Fibroblast of skin of left quadriceps (primary cell): Measurements from ENCODE around the gene CENPN.

Experiments
- DNase-seq, 2 experiments: peaks; one replicate each; pipeline ENCODE4 v3.0.0-alpha.2; 2013; ENCODE audit warnings: low read depth in 2 of 2

Gene CENPN

DNA sequence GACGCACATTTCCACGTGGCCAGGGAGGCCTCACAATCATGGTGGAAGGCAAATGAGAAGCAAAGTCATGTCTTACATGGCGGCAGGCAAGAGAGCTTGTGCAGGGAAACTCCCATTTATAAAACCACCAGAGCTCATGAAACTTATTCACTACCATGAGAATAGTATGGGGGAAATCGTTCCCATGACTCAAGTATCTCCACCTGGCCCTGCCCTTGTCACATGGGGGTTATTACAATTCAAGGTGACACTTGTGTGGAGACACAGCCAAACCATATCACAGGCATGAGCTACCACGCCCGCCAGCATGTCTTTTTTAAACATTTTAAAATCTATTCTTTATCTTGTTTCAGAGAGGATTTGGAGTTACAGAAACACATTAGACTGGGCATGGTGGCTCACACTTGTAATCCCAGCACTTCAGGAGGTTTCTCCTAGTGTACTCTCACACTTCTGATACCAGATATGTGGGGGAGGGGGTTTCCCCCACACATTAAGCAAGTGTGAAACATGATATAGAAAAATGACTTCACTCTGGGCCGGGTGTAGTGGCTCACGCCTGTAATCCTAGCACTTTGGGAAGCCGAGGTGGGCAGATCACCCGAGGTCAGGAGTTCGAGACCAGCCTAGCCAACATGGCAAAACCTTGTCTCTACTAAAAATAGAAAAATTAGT, 23.1 kb downstream of the CENPN start:
- no peak for DNase-seq

DNA sequence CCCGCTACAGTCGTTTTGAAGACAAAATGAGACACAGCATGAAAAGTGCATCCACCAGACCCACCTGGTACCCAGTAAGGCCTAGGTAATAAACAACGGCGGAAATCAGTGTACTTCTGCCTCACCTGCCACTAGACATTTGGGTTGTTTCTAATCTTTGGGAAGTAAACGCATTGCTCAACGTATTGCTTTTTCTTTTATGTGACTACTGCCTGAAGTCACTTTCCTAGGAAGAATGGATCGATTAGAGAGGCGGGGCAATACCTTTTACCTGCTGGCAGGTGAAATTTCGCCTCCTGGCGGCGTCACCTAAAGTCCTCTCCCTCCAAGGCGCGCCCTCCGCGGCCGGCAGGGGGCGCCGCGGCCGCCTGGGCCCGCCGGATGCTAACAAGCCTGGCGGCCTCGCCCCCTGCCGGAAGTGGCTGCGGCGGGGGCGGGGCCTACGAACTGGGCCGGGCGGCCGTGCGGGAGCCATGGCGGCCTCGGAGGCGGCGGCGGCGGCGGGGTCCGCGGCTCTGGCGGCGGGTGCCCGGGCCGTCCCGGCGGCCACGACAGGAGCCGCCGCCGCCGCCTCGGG, 28.5 kb downstream of the CENPN start, which contains the start of gene ATMIN:
TSS of gene ATMIN (plus strand) at position 445 of the 577 bp plus-strand sequence. CDS start at position 474, 29 bp downstream.
- peak; percentile 62 to 72 for DNase-seq

DNA sequence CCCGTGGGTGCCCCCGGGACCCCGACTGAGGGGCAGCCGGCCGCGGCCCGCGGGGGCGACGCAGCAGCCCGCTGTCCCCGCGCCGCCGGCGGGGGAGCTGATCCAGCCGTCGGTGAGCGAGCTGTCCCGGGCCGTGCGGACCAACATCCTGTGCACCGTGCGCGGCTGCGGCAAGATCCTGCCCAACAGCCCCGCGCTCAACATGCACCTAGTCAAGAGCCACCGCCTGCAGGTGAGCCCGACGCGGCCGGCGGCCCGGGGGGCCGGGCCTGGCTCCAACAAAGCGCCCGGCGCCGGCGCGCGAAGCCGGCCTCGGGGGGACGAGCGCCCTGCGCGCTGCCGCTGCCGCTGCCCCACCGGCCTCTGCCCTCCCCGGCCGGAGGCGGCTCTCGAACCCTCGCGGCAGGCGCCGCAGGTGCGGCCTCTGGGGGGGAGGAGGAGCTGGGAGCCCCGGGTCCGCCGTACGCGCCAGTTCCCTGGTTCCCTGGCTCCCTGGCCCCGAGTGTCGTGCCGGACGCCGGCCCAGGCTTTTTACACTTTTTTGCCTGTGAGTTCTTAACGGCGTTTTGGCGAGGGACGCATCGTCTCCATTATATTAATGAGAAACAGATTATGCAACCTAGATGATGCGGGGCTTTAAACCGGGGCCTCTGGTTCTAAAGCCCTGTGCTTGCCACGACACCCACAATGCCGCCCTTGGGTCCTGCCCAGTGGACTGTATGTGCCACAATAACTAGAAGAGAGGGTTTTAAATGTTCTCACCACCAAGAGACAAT, 29.1 kb downstream of the CENPN start:
- DNase-seq, result no peak

DNA sequence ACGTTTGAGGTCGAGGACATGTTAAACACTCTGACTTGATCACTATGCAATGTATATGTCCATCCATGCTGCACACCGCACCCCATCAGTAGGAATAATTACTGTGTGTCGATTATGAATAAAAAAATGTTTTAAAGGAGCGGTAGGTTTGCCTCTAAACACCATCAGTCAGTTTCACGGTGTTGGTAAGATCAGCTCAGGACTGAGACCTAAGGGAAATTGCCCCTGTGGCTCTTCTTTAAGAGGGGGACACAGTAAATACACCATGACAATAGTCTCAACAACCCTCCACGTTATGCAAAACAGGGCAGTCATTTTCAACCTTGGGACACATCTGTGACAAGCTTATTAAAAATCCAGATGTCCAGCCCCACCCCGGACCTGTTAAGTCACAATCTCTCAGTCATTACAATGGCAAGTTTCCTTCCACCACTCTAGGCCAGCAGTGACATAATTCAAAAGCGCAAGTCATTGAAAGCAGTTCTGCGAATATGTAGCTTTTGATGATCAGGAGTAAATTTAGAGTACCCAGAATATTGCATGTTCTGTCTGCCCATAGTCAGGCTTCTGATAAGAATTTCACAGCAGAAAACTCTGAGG, 29.8 kb downstream of the CENPN start:
- DNase-seq, result no peak

DNA sequence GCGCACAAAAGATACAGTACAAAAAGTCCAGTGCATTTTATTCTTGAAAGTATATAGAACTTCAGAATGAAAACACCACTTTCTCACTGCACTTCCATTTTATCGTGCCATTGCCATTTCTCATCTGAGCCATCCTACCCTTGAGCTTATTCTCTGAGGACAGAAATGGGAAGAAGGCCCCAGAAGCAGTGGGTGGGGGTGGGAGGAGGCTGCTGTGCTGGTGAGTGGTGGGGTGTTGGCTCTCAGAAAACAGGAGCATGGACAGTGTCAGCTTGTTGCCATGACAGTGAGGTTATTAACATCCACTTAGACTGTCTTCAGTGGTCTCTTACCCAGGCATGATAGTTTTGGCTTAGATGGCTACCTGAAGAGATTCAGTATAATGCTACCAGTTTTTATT, 33.1 kb downstream of the CENPN start:
- DNase-seq, result no peak

DNA sequence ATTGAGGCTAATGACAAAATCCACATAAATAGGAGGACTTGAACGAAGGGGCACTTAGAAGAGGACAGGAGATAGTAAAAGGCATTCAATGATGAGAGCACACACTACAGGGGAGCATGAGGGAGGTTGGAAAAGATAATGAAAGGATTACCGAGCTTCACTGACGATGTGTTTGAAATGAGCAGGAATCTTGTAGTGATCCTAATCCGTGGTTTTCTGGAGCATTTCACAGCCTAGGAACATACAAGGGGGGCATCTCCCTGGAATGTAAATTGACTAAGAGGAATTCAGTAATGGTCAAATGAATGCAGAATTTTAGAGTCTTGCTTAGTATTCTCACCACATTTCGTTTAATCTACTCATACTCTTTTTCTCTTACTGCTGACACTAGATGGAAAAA, 33.8 kb downstream of the CENPN start:
- DNase-seq, result peak; percentile 27 to 32

DNA sequence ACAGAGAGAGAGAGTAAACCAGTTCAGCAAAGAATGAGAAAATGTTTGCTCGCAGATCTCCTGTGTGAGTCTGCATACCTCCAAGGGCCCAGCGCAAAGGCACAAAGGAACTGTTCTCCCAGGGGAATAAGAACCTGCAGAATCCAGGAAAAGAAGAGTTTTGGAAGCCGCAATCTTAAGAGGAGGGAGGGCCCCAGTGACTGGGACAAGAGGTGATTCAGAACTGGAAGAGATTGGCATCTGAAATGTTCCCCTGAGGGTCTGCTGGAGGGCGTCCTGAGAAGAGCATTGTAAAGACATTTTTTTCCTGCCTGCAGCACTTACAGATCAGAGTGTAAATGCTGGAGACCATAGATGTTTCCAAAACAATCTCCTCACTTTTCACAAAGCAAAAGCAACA, 34.7 kb downstream of the CENPN start:
- no peak for DNase-seq

DNA sequence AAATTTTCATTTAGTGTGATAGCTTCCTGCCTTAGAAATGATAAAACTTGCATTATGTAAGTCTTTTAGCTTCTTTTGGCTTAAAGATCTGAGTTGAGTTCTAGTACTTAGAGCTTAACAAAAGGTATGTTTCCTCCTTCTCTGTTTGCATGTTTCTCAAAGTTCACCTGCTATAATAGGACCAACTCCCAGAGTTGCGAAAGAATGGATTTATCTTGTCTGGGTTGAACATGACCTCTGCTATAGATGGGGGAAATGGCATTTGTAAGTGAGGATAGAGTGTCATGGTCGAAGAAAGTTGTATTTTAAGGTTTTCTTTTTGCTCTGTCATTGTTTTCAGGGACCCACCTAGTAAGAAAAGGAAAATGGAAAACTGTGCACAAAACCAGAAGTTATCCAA, 35.8 kb downstream of the CENPN start:
- no peak for DNase-seq

DNA sequence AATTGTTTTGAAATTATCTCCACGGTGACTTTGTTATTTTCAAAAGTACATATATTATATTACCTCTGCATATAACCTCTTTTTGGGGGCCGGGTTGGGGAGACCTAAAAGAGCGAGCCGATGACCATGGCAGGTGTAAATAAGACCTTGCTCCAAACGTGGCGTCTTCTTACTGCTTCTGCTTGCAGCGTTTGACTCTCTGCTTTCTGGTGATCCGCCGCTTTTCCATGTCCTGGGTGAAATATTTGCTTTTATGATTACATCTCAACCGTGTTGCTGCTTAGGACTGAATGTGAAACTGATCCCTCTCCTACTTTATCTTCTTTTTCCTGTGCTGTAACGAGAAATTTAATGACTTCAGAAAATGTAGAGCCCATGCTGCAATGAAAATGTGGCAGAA, 46.7 kb downstream of the CENPN start:
- no peak for DNase-seq

DNA sequence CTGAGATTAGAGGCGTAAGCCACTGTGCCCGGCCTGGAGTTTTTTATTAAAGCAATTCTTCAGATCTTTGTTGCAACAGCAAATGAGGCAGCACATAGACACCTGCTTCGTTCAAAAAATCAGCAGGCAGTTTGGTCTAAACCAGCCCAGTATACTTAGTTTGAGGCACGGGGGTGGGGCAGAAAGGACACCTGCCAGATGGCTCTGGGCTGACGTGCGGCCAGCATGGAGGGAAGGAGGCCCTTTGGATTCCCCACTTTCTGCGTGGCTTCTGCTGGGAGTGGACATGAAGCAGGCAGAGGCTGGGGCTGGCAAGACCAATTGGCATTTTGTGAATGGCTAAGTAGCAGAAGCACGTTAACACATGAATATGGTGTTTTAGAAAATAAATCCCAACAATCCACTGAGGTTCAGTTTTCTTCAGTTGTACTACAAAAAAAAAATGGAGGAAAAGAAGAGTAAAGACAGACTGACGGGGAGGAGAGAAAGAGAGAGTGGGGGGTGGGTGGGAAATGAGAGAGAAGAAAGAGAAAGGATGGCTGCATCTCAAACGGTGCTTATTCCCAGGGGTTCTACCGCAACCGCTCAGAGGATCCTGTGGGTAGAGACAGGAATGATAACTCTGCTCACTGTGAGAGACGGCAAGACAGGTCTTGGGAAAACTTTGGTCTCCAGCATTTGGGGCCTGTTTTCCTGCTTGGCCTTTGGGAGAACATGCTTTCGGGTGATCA, 53.7 kb downstream of the CENPN start:
- no peak for DNase-seq

DNA sequence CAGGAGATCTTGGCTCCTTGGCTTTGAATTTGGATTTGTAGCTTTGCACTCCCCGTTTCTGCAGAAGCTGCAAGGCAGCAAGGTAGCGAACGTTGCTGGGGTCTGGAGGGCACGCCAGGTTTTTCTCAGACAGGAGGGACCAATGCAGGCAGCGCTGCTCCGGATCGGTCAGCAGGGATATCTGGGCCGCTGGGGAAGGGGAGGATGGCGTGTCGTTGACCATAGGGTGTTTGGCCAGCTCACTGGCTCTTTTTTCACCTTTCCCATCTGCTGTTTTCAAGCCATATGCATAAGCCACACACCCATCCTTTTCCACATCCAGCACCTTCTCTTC, 54.3 kb downstream of the CENPN start:
- no peak for DNase-seq

DNA sequence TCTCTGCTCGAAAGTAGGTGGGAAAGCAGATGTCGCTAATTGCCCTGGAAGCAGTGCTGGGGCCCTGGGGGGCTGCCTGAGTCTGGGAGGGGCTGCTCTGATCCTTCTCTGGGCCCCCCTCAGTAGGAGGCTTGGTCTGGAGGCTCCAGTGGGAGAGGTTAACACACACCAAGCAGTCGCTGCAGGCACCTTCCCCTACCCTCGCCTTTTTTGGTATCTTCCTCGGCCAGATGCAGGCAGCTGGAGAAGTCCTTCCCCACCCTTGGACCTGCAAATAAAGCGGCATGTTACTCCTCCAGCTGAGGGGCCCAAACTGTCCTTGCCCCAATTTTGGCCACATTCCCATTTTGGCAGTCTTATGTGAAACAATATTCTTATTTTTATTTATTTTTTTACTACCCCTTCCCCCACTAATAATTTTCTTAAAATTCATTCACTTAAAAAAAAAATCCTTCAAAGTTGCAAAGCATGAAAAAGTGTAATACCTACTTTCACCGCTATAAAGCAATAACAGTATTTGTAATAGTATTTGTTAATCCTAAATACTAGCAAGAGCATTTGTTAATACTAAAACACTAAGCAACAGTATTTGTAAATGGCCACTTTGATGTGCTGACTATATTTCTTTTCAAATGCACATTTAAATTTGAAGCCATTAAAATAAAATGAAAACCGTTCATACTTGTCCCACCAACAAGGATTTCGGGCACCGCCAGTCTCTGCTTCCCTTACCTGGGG, 55.0 kb downstream of the CENPN start:
- no peak for DNase-seq

DNA sequence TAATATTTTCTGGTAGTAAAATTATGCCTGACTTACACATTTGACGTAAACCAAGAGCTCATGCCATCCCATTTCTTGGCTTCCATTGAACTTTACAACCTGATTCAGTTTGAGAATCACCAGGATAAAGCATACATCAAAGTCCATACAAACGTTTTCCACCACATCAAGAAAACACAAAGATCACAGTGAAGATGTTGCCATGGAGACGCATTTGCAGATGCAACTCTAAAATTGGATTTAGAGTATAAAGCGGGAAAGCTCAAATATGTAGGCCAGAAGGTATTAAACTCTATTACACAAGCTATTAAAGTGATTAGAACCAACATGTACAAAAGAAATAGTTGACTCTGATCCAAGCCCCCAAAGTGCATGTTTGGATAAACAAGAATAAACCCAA, 59.7 kb downstream of the CENPN start:
- DNase-seq, result no peak

DNA sequence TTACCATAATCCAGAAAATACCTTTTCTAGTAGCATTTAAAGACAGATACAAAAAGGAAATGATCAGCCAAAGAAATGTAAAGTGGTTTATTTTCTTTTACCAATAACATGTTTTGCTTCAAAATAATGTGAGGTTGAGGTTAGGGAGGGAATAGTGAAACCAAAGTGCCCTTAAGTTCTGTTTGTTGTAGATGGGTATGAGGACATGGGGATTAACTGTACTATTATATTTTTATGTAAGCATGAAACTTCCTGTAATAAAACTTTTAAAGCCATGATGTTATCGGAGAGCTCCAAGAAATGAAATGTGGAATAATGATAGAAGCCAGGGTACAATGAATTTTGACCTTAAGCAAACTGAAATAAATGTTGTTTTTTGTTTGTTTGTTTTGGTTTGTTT, 60.2 kb downstream of the CENPN start:
- no peak for DNase-seq

DNA sequence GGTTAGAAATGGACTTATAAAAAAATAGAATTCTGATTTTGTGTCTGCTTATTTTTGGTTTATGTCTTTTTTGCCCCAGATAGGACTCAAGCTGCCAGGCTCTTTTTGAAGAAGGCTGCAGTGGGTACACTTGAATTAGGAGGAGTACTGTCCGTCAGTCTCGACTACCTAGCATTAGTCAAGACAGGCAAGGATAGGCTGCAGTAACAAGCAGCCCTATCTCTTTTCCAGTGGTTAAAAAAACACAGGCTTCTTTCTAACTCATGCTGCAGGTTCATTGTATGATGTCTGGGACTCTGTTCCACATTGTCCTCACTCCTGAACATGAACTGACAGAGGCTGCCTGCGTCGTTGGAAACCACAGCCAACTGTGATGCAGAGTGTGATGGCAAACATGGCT, 62.0 kb downstream of the CENPN start:
- DNase-seq, result no peak

DNA sequence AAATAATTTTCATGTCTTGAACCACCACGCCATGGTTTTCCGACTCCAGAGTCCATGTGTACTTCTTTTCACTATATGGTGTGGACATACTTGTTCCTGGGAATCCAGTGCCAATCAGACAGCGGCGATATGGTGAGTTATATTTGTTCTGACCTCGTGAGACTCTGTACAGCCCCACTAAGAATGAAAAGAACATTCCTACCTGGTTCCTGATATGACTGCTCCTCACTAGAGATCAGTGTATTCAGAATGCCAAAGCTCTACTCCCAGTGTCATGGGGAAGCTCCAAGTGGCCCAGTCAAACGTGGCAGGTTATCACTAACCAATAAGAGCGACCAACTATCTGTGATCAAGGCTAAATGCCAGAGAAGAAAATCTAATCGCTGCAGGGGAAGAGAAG, 64.0 kb downstream of the CENPN start:
- DNase-seq, result no peak

DNA sequence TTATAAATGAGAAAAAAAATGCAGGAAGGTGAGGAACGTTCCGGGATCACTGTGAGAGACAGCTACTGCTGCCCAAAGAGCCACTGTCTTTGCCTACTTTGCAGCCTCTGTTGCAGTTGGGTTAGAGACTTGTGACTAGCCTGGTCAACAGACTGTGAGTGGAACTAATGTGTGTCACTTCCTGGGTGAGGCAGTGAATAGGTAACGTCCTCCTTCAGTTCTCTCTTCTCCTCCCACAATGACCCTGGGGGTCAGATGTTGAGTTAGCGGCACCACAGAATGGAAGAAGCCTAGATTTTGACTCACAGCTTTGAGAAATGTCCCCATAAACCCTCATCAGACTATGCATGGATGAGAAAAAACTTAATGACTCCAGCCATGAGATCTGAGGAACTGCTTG, 64.8 kb downstream of the CENPN start:
- DNase-seq, result no peak

DNA sequence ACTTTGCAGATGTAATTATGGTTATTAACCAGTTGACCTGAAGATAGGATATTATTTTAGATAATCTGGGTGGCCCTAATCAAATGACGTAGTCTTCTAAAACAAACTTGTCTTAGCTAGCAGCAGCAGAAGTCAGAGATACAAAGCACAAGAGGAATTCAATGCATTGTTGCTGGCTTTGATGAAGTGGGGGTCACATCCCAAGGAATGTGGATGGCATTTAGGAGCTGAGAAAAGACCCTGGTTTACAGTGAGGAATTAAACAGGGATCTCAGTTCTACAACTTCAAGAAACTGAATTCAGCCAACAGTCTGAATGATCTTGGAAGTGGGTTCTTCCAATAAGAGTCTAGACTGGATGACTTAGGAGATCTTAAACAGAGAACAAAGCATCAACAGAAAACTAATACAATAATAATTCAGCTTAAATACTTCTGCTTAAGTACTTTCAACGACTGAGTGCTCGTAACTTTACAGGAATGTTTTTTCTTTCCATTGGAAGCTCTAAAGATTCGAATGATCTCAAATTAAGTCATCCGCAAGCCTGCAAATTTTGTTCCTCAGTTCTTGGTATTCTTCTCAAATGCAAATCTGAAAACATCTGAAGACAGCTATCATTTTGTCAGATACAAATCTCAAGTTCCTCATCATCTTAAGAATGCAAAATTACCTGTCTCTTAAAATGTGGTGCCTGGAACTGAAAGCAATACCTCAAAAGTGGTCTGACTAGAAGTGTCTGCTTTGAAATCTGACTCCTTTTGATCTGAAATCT, 66.7 kb downstream of the CENPN start:
- DNase-seq, result no peak

DNA sequence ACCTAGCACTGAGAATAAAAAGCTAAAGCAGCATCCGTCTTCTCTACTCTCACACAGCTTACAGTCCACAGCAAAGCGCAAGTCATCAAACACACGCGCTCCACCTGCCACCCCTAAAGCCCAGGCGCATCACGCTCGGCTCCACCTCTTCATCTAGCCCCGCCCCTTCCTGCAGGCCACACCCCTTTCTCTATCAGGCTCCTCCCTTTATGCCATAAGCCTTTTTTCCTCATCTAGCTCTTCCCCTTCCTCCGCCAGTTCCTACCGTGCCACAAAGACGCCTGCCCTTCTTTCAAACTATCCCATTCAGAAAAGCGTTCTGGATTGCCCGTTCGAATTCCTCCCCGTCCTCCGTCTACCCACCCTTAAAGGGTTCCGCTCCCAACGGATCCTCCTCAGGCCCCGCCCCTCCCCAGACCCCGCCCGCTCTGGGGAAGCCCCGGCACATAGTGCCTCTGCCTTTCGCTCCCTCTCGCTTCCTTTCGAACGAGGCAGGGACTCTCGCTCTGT, 69.6 kb downstream of the CENPN start:
- peak; percentile 65 to 67 for DNase-seq
